Type B pancreatic cell (in vitro differentiated cells): ENCODE data around the gene INKA1. TPM values are rescaled to one million over a fixed set of nuclear protein-coding genes. Genes with fewer than 3 reads are reported as not detected.

ENCODE experiments used
- DNase-seq: peaks from one replicate; pipeline ENCODE4 v3.0.0; 2021; ENCODE audit warnings: mixed read lengths; ENCODE audit not compliant: unreplicated experiment; ENCODE audit errors: extremely low spot score
- H3K27ac Mint-ChIP-seq: 2 replicates; pipeline ENCODE4 v1.8.0; 2021; ENCODE audit warnings: mild to moderate bottlenecking, mixed read lengths
- H3K27me3 Mint-ChIP-seq: 2 replicates; pipeline ENCODE4 v1.8.0; 2021; ENCODE audit warnings: mixed read lengths
- H3K36me3 Mint-ChIP-seq: 2 replicates; pipeline ENCODE4 v1.8.0; 2021; ENCODE audit warnings: mixed read lengths
- H3K4me1 Mint-ChIP-seq: one replicate; pipeline ENCODE4 v1.8.0; 2021; ENCODE audit warnings: mixed read lengths; ENCODE audit not compliant: unreplicated experiment
- H3K4me3 Mint-ChIP-seq: 2 replicates; pipeline ENCODE4 v1.8.0; 2021; ENCODE audit warnings: mild to moderate bottlenecking, mixed read lengths
- H3K9me3 Mint-ChIP-seq: 2 replicates; pipeline ENCODE4 v1.8.0; 2021; ENCODE audit warnings: mixed read lengths
- CTCF ChIP-seq: fragments of 200-600 bp; sonication (generic); conservative IDR thresholded peaks from 2 replicates; pipeline ENCODE4 v1.5.0; 2021; ENCODE audit warnings: antibody characterized with exemption, mild to moderate bottlenecking
- total RNA-seq: library from RNA; stranded (reverse); gene quantifications from 2 replicates; pipeline ENCODE4 v1.2.1, GENCODE V29; 2021; ENCODE audit warnings: low replicate concordance

INKA1 gene
- total RNA-seq, 1 donor from 2014 or later: 6.7 TPM

DNA sequence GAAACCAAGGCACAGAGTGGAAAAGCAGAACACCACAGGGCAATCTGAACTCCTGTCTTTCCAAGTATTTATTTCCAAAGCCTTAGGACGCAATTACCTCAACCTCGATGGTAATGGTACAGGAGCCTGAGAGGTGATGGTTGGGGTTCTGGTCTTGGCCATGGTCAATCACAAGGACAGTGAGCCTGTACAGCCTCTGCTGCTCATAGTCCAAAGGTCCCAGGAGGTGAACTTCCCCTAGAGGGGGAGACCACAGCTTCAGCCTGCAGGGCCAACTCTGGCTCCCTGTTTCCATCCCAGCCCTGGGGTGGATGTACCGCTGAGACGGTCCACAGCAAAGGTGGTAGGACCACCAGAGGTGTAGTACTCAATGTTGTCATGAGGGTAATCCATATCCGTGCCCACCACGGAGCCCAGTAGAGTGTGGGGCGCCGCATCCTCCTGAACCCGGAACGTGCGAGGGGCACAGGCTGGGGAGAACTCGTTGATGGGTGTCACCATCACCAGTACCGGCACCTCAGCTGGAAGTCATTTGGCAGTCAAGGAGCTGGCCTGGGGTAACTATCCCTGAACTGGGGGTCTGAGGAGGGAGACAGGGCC, 9.5 kb upstream of the INKA1 start:
- peaks cover 5% of the 10 kb centered on the region for H3K4me1 Mint-ChIP-seq
- H3K36me3 Mint-ChIP-seq: no peaks in the 10 kb centered on the region
- TF ChIP-seq CTCF: no peak
- no peak for DNase-seq
- H3K9me3 Mint-ChIP-seq: no peaks in the 10 kb centered on the region
- peaks cover 4% of the 10 kb centered on the region for H3K27me3 Mint-ChIP-seq
- H3K4me3 Mint-ChIP-seq: no peak overlapping the region
- H3K27ac Mint-ChIP-seq: no peak overlapping the region

GRCh38 chr3:49794431-49794830, 8.6 kb upstream of the INKA1 start:
- Mint-ChIP-seq H3K4me3 (no peak overlapping the region), H3K27ac (no peak overlapping the region), H3K36me3 (no peaks in the 10 kb centered on the region), H3K4me1 (peaks cover 5% of the 10 kb centered on the region), H3K9me3 (no peaks in the 10 kb centered on the region), H3K27me3 (peaks cover 4% of the 10 kb centered on the region)
- TF ChIP-seq CTCF: no peak
- no peak for DNase-seq

DNA sequence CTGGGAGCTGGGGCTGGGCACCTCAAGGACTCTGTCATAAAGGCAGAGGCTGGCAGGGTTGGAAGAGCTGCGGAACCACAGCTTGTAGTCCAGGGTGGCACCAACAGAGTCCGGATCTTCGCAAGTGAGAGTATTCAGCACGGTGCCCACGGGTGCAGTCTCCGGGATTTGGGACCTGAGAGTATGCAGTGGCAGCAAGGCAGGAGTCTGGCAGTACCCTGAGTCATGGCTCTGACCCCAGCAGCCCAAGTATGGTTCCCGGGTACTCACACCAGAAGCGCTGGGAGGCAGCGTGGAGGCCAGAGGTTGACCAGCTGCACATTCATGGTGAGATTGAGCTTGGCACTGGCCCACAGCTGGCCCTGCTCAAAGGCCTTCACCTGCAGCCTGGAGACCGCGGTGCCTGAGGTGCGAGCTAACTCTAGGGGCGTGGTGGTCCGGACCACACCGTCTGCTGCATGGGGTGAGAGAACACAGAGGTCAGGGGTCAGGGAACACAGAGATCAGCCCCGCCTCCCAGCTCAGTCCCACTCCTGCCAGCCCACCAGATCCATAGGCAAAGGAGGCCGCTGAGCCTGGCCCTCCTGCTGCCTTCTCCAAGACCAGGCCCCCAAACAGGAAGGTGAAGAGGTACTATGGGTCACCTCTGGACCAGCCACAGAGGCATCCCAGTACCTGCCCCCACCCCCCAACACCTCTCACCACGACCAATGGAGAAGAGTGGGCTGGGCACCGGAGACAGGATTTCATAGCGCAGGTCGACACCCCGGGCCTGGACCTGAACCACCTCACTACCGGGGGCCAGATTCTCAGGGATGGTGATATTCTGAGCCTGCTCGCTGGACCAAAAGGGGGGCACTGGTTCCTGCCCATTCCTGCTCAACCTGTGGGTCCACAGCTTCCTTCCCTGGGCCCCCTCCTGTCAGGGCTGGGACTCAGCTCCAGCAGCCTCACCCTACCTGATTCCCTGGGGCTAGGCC, 7.8 kb upstream of the INKA1 start:
- no peak for DNase-seq
- H3K9me3 Mint-ChIP-seq: no peaks in the 10 kb centered on the region
- H3K27ac Mint-ChIP-seq: no peak overlapping the region
- no peaks in the 10 kb centered on the region for H3K36me3 Mint-ChIP-seq
- H3K4me1 Mint-ChIP-seq: peaks cover 5% of the 10 kb centered on the region
- no peak for TF ChIP-seq CTCF
- no peak overlapping the region for H3K4me3 Mint-ChIP-seq
- peaks cover 4% of the 10 kb centered on the region for H3K27me3 Mint-ChIP-seq

DNA sequence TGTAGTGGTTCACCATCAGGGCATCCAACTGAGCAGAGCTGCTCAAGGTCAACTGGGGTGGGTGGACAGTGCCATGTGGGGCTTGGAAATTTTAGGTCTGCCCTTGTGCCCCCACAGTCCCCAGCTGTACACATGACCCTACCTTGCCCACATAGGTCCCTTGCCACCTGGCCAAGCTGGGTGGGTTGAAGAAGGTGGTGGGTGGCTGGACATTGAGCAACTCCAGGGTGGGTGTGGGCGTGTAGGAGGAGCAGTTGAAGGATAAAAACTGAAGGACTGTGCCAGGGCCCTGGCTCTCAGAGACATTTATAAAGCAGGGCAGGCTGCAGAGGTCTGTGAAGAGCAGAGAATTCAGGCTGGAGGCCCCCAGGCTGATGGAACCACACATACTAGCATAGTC, 4.0 kb upstream of the INKA1 start:
- no peaks in the 10 kb centered on the region for H3K36me3 Mint-ChIP-seq
- no peaks in the 10 kb centered on the region for H3K9me3 Mint-ChIP-seq
- peaks cover 27% of the 10 kb centered on the region for H3K27me3 Mint-ChIP-seq
- TF ChIP-seq CTCF: no peak
- H3K4me1 Mint-ChIP-seq: peaks cover 4% of the 10 kb centered on the region
- no peak overlapping the region for H3K27ac Mint-ChIP-seq
- H3K4me3 Mint-ChIP-seq: no peak overlapping the region
- DNase-seq: no peak

- Mint-ChIP-seq H3K4me3 (no peak within 1 kb of the TSS), H3K27ac (no peak within 1 kb of the TSS), H3K9me3 (no peaks in the 10 kb centered on the region), H3K4me1 (peaks cover 5% of the 10 kb centered on the region), H3K36me3 (no peaks in the 10 kb centered on the region), H3K27me3 (peaks cover 30% of the 10 kb centered on the region)
- no peak for DNase-seq
- TF ChIP-seq CTCF: no peak
Observed at GRCh38 chr3:49799761-49800160, 3.3 kb upstream of the INKA1 start, which contains the start of gene CDHR4. Gene CDHR4, minus strand, starts transcription at chr3:49799873. Its CDS starts 61 bp downstream, at chr3:49799812.
